HS-27A (cell line): ENCODE data around the gene LZTS2.
"Not testable (repeated sequence)": the region's sequence is repeated elsewhere in the genome, so short reads cannot be mapped to it uniquely, and the experiment has no call there.

Source experiments
- DNase-seq: peaks from one replicate; pipeline ENCODE4 v3.0.0-alpha.2; 2012; ENCODE audit warnings: low read depth, missing footprints

LZTS2 gene

GRCh38 chr10:101033276-101033675, 33.7 kb downstream of the LZTS2 start:
- DNase-seq: no peak

- not testable (repeated sequence) for DNase-seq
These were observed 34.8 kb downstream of the LZTS2 start for GRCh38 chr10:101034404-101034803.

- no peak for DNase-seq
These were observed 35.7 kb downstream of the LZTS2 start for GRCh38 chr10:101035314-101035713.

- DNase-seq: no peak
These were observed 36.5 kb downstream of the LZTS2 start for GRCh38 chr10:101035916-101036702.

- DNase-seq: no peak
These were observed 37.1 kb downstream of the LZTS2 start for GRCh38 chr10:101036726-101037125.

- no peak for DNase-seq
These were observed 38.9 kb downstream of the LZTS2 start for GRCh38 chr10:101038484-101038883.

GRCh38 chr10:101040061-101040460, 40.5 kb downstream of the LZTS2 start:
- DNase-seq: no peak

GRCh38 chr10:101040851-101041250, 41.2 kb downstream of the LZTS2 start:
- DNase-seq: no peak

- peak; percentile 36 for DNase-seq
These were observed 41.7 kb downstream of the LZTS2 start for GRCh38 chr10:101041252-101041761.

- no peak for DNase-seq
These were observed 42.5 kb downstream of the LZTS2 start for GRCh38 chr10:101042118-101042517.

GRCh38 chr10:101042667-101043362, 43.2 kb downstream of the LZTS2 start:
- no peak for DNase-seq

- DNase-seq: no peak
These were observed 43.7 kb downstream of the LZTS2 start for GRCh38 chr10:101043363-101043707.

- DNase-seq: no peak
These were observed 44.5 kb downstream of the LZTS2 start for GRCh38 chr10:101044117-101044516.

GRCh38 chr10:101046332-101047238, 47.0 kb downstream of the LZTS2 start:
- no peak for DNase-seq

GRCh38 chr10:101047268-101047667, 47.7 kb downstream of the LZTS2 start:
- no peak for DNase-seq

- no peak for DNase-seq
These were observed 48.6 kb downstream of the LZTS2 start for GRCh38 chr10:101047961-101048892.

GRCh38 chr10:101050208-101051069, 50.8 kb downstream of the LZTS2 start:
- no peak for DNase-seq

GRCh38 chr10:101052285-101052684, 52.7 kb downstream of the LZTS2 start:
- no peak for DNase-seq

- DNase-seq: no peak
These were observed 53.9 kb downstream of the LZTS2 start for GRCh38 chr10:101053516-101053915.

GRCh38 chr10:101054351-101054750, 54.7 kb downstream of the LZTS2 start:
- DNase-seq: no peak
